Measurements from ENCODE around the gene UTP4. TPM values are rescaled to one million over a fixed set of nuclear protein-coding genes. Genes with fewer than 3 reads are reported as not detected.
"Not testable (repeated sequence)": the region's sequence is repeated elsewhere in the genome, so short reads cannot be mapped to it uniquely, and the experiment has no call there.

UTP4 gene
- total RNA-seq, 1 experiment from 2014 or later, result 125 TPM

GRCh38 chr16:69123910-69124309 lies 8.5 kb upstream of the UTP4 start (continued):
- no peak for TF ChIP-seq REST (IDR thresholded peaks at IDR 0.05; ENCODE audit: low read depth)
- TF ChIP-seq, protein P1, sequence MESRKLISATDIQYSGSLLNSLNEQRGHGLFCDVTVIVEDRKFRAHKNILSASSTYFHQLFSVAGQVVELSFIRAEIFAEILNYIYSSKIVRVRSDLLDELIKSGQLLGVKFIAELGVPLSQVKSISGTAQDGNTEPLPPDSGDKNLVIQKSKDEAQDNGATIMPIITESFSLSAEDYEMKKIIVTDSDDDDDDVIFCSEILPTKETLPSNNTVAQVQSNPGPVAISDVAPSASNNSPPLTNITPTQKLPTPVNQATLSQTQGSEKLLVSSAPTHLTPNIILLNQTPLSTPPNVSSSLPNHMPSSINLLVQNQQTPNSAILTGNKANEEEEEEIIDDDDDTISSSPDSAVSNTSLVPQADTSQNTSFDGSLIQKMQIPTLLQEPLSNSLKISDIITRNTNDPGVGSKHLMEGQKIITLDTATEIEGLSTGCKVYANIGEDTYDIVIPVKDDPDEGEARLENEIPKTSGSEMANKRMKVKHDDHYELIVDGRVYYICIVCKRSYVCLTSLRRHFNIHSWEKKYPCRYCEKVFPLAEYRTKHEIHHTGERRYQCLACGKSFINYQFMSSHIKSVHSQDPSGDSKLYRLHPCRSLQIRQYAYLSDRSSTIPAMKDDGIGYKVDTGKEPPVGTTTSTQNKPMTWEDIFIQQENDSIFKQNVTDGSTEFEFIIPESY (IDR thresholded peaks at IDR 0.05; ENCODE audit: extremely low read depth, insufficient replicate concordance, low read length), result no peak

- POLR2A ChIA-PET; H4K20me1 ChIP-seq (ENCODE audit: insufficient read depth); H3K4me3 ChIP-seq (replicated peaks in 1 of 2; ENCODE audit: low read depth in 1 of 2, low read length in 2 of 2); DNase-seq (ENCODE audit: low read depth, low spot score); BruUV-seq (replicated peaks); H3K27me3 ChIP-seq (ENCODE audit: insufficient read depth, low read length); H2AFZ ChIP-seq (ENCODE audit: low read depth, low read length, poor library complexity, severe bottlenecking); H3K9me3 ChIP-seq (ENCODE audit: control insufficient read depth in 1 of 2, insufficient read depth in 1 of 2, low read depth in 1 of 2, low read length in 2 of 2); H3K4me1 ChIP-seq (ENCODE audit: control insufficient read depth in 1 of 2, insufficient read depth in 2 of 2, low read length in 2 of 2); ATAC-seq; H3K4me2 ChIP-seq (ENCODE audit: low read length); H3K9me2 ChIP-seq (ENCODE audit: insufficient read depth); H3K9ac ChIP-seq (ENCODE audit: low read length); H3K27ac ChIP-seq (ENCODE audit: low read depth, low read length): not testable (repeated sequence)
- intact Hi-C loops (cut with micrococcal nuclease), result loop anchor here (1.0 to 10.0 kb wide), 7 partner anchors 127 to 600 kb away; no protein-coding TSS in a partner anchor
- peaks cover 83% of the 10 kb centered on the region for H3K79me2 ChIP-seq (ENCODE audit: insufficient read depth, low read length)
- RAD21 ChIA-PET (ENCODE audit: low non-redundant PET in 1 of 2, low total read pairs in 2 of 2, uncharacterized antibody in 2 of 2, unreplicated experiment in 2 of 2), result interaction anchor here in 1 of 2 experiments (1.0 to 1.8 kb wide), 3 partner anchors 19 to 222 kb away, joined by 3 to 10 read pairs (median 4); partner anchors contain the start of gene HAS3
- H3K36me3 ChIP-seq (ENCODE audit: control insufficient read depth in 1 of 2, insufficient read depth in 2 of 2, low read length in 2 of 2), result peaks cover 14 to 26% of the 10 kb centered on the region in 2 experiments
- CTCF ChIA-PET, result interaction anchor here (0.7 to 3.1 kb wide), 10 partner anchors 12 to 277 kb away, joined by 3 to 17 read pairs (median 6); partner anchors contain the start of gene HAS3
Observed at GRCh38 chr16:69124406-69124805, 8.0 kb upstream of the UTP4 start.

GRCh38 chr16:69124961-69125360 lies 7.5 kb upstream of the UTP4 start:
- H3K27me3 ChIP-seq (ENCODE audit: insufficient read depth, low read length); RAD21 ChIA-PET (ENCODE audit: low non-redundant PET in 1 of 2, low total read pairs in 2 of 2, uncharacterized antibody in 2 of 2, unreplicated experiment in 2 of 2); POLR2A ChIA-PET; H2AFZ ChIP-seq (ENCODE audit: low read depth, low read length, poor library complexity, severe bottlenecking); BruUV-seq (replicated peaks); H3K9me3 ChIP-seq (ENCODE audit: control insufficient read depth in 1 of 2, insufficient read depth in 1 of 2, low read depth in 1 of 2, low read length in 2 of 2); H3K9ac ChIP-seq (ENCODE audit: low read length); H3K4me1 ChIP-seq (ENCODE audit: control insufficient read depth in 1 of 2, insufficient read depth in 2 of 2, low read length in 2 of 2); H4K20me1 ChIP-seq (ENCODE audit: insufficient read depth); H3K4me2 ChIP-seq (ENCODE audit: low read length); DNase-seq (ENCODE audit: low read depth, low spot score); H3K4me3 ChIP-seq (replicated peaks in 1 of 2; ENCODE audit: low read depth in 1 of 2, low read length in 2 of 2); ATAC-seq; H3K27ac ChIP-seq (ENCODE audit: low read depth, low read length); H3K9me2 ChIP-seq (ENCODE audit: insufficient read depth): not testable (repeated sequence)
- Histone ChIP-seq H3K36me3 (ENCODE audit: control insufficient read depth in 1 of 2, insufficient read depth in 2 of 2, low read length in 2 of 2) (peaks cover 11 to 23% of the 10 kb centered on the region in 2 experiments), H3K79me2 (ENCODE audit: insufficient read depth, low read length) (peaks cover 89% of the 10 kb centered on the region)
- CTCF ChIA-PET, result interaction anchor here (1.5 to 3.1 kb wide), 5 partner anchors 12 to 278 kb away, joined by 3 to 16 read pairs (median 6); partner anchors contain the start of gene HAS3
- intact Hi-C loops (cut with micrococcal nuclease), result loop anchor here (1.0 to 10.0 kb wide), 7 partner anchors 128 to 600 kb away; no protein-coding TSS in a partner anchor

Data from HCT116 (cell line).